ENCODE results near the gene PSD. TPM values are rescaled to one million over a fixed set of nuclear protein-coding genes. Genes with fewer than 3 reads are reported as not detected.
A peak's percentile ranks its signal among the peaks of the same experiment; 100 is the strongest.

PSD gene
- total and polyA plus RNA-seq, 9 of the 15 experiments (the other 6 are each of a cell fraction or from before 2014, with no cell fraction given): 0.11 to 1.7 (median 0.54) TPM; not detected in 2

DNA sequence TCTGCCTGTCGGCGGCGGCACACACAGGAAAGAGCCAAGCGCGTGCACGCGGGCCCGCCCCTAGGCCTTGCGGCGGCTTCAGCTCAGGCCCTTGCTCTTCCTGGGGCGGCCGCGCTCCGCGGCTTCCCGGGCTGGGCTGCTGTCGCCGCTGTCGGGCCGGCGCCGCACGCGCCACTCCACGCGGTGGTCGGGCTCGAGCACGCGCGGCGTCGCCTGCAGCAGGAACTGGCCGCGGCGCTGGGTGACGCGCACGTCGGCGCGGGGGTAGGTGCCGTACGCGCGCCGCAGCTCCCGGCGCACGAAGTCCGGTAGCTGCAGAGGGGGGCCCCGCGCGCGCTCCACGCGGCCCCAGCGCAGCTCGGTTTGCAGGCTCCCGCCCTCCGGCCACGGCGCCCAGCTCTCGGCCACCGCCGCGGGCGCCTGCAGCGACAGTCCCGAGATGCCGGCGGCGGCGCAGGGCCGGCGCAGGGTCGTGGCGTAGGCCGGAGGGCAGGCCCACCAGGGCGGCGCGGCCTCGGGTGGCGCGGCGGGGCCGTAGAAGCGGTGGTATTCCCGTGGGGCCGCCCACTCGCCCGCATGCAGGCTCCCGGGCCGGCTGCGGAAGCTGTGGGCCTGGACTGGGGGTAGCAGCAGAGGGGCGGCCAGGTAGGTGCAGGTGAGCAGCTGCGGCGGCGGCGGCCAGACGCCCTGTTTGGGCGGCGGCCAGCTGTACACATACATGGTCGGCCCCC is 32.0 kb upstream of the PSD start (continued):
- TF ChIP-seq ZNF347 (CRISPR knock-in tag; IDR thresholded peaks at IDR 0.05; ENCODE audit: low read depth) (no peak), POLR2G (IDR thresholded peaks at IDR 0.05; ENCODE audit: low read depth, low read length) (peak; percentile 81), MTA2 (IDR thresholded peaks at IDR 0.05; ENCODE audit: low read depth) (no peak), ZNF551 (CRISPR knock-in tag; IDR thresholded peaks at IDR 0.05) (no peak), ATF7 (IDR thresholded peaks at IDR 0.05) (peak; percentile 38; the same call in 1 of the 2 replicates), ZNF444 (CRISPR knock-in tag; IDR thresholded peaks at IDR 0.05) (no peak), RUNX1 (IDR thresholded peaks at IDR 0.05; ENCODE audit: low read depth) (no peak), ZNF175 (CRISPR knock-in tag; IDR thresholded peaks at IDR 0.05; ENCODE audit: low read depth) (no peak), ZNF324 (CRISPR knock-in tag; IDR thresholded peaks at IDR 0.05) (no peak), ELF4 (CRISPR knock-in tag; IDR thresholded peaks at IDR 0.05) (no peak), NFIX (CRISPR knock-in tag; IDR thresholded peaks at IDR 0.05; ENCODE audit: low read depth) (no peak)
- TF ChIP-seq, protein P1, sequence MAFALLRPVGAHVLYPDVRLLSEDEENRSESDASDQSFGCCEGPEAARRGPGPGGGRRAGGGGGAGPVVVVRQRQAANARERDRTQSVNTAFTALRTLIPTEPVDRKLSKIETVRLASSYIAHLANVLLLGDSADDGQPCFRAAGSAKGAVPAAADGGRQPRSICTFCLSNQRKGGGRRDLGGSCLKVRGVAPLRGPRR (CRISPR knock-in tag; IDR thresholded peaks at IDR 0.05): no peak
- TF ChIP-seq, protein P2, sequence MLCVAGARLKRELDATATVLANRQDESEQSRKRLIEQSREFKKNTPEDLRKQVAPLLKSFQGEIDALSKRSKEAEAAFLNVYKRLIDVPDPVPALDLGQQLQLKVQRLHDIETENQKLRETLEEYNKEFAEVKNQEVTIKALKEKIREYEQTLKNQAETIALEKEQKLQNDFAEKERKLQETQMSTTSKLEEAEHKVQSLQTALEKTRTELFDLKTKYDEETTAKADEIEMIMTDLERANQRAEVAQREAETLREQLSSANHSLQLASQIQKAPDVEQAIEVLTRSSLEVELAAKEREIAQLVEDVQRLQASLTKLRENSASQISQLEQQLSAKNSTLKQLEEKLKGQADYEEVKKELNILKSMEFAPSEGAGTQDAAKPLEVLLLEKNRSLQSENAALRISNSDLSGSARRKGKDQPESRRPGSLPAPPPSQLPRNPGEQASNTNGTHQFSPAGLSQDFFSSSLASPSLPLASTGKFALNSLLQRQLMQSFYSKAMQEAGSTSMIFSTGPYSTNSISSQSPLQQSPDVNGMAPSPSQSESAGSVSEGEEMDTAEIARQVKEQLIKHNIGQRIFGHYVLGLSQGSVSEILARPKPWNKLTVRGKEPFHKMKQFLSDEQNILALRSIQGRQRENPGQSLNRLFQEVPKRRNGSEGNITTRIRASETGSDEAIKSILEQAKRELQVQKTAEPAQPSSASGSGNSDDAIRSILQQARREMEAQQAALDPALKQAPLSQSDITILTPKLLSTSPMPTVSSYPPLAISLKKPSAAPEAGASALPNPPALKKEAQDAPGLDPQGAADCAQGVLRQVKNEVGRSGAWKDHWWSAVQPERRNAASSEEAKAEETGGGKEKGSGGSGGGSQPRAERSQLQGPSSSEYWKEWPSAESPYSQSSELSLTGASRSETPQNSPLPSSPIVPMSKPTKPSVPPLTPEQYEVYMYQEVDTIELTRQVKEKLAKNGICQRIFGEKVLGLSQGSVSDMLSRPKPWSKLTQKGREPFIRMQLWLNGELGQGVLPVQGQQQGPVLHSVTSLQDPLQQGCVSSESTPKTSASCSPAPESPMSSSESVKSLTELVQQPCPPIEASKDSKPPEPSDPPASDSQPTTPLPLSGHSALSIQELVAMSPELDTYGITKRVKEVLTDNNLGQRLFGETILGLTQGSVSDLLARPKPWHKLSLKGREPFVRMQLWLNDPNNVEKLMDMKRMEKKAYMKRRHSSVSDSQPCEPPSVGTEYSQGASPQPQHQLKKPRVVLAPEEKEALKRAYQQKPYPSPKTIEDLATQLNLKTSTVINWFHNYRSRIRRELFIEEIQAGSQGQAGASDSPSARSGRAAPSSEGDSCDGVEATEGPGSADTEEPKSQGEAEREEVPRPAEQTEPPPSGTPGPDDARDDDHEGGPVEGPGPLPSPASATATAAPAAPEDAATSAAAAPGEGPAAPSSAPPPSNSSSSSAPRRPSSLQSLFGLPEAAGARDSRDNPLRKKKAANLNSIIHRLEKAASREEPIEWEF (CRISPR knock-in tag; IDR thresholded peaks at IDR 0.05): no peak
- TF ChIP-seq, protein P3, sequence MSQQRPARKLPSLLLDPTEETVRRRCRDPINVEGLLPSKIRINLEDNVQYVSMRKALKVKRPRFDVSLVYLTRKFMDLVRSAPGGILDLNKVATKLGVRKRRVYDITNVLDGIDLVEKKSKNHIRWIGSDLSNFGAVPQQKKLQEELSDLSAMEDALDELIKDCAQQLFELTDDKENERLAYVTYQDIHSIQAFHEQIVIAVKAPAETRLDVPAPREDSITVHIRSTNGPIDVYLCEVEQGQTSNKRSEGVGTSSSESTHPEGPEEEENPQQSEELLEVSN (IDR thresholded peaks at IDR 0.05; ENCODE audit: borderline replicate concordance in 1 of 2, extremely low read depth in 1 of 2, insufficient read depth in 1 of 2, insufficient read length in 1 of 2, low read depth in 1 of 2, low read length in 1 of 2, poor library complexity in 1 of 2, severe bottlenecking in 1 of 2): peak; percentile 75 to 89
- TF ChIP-seq, protein P4, sequence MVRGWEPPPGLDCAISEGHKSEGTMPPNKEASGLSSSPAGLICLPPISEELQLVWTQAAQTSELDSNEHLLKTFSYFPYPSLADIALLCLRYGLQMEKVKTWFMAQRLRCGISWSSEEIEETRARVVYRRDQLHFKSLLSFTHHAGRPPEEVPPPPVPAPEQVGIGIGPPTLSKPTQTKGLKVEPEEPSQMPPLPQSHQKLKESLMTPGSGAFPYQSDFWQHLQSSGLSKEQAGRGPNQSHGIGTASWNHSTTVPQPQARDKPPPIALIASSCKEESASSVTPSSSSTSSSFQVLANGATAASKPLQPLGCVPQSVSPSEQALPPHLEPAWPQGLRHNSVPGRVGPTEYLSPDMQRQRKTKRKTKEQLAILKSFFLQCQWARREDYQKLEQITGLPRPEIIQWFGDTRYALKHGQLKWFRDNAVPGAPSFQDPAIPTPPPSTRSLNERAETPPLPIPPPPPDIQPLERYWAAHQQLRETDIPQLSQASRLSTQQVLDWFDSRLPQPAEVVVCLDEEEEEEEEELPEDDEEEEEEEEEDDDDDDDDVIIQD (CRISPR knock-in tag; IDR thresholded peaks at IDR 0.05): no peak
